GM21367 (cell line): Measurements from ENCODE around the gene CATSPERZ.
A peak's percentile ranks its signal among the peaks of the same experiment; 100 is the strongest.

Experiments
- ATAC-seq: cut with Tn5 transposase; IDR thresholded peaks from one replicate; pipeline ENCODE4 v1.9.1; 2021; ENCODE audit not compliant: unreplicated experiment

CATSPERZ gene

DNA sequence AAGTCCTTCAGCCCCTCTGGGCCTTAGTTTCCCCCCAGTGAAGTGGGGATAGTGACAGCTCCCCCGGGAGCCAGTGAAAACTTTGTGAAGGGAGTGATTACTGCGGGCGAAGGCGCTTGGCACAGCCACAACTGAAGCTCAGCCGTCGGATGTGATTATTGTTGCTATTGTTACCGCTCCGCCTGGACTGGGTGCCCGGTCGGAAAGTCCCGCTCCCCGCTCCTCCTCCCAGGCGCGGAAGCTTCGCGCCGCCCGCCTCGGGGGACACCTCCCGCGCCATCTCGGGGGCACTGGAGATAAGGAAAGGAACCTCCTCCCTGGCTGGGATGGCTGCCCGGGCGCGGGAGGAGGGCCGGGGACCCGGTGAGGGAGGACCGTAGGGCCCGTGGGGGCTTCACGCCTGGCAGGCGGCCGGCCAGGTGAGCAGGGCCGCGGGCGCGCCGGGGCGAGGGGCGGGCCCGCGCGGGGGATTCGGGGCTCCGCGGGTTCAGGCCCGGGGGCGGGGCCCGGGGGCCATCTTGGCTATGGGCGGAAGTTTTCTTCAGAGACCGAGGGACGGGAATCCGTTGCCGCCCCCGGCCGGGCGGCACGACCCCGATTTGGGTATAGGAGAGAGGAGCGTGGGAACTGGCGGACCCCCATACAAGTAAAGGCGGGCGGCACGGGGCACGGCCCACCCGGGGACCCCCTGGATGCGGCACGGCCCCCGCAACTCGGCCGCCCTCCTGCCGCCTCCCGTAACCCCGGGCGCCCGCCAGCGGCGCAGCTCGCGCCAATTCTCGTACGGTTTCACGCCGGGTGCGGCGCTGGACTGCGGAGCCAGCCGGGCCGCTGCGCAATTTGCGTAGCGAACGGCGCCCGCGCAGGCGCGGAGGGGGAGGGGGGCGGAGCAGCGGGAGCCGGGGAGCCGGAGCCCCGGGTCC, 14.9 kb upstream of the CATSPERZ start, which contains the start of gene GPR137:
GPR137 (plus strand) TSS at position 887 of the 923 bp plus-strand sequence. CDS start 677 bp downstream, outside the sequence.
- peak; percentile 49 for ATAC-seq

GRCh38 chr11:64285885-64286800, 14.0 kb upstream of the CATSPERZ start:
- ATAC-seq: no peak

DNA sequence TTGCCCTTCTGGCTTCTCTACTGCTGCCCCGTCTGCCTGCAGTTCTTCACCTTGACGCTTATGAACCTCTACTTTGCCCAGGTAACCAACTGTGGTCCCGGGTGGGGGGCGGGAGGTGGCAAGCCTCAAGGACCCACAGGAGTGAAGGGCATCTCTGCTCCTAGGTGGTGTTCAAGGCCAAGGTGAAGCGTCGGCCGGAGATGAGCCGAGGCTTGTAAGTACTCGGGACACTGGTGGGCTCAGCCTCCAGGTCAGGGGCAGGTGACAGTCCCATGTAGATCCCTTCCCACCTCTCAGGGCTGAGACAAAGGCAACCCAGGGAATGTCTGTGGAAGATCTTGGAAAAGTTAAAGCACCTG, 13.4 kb upstream of the CATSPERZ start:
- no peak for ATAC-seq

DNA sequence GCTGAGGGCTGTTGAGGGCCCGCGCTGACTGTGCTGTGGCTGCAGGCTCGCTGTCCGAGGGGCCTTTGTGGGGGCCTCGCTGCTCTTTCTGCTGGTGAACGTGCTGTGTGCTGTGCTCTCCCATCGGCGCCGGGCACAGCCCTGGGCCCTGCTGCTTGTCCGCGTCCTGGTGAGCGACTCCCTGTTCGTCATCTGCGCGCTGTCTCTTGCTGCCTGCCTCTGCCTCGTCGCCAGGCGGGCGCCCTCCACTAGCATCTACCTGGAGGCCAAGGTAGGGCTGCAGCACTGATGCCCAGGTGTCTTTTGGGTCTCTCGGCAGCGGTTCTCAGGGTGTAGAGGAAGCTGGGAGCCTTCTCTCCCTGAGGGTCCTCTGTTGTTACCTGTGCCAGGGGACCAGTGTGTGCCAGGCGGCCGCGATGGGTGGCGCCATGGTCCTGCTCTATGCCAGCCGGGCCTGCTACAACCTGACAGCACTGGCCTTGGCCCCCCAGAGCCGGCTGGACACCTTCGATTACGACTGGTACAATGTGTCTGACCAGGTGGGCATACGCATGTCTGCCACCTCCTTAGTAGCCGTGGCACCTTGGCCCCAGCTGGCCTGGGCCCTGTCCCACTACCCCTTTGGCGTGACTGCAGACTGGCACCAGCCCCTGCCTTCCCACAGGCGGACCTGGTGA, 12.3 kb upstream of the CATSPERZ start:
- no peak for ATAC-seq

- ATAC-seq: no peak
These were observed 11.8 kb upstream of the CATSPERZ start for GRCh38 chr11:64288353-64288750.

DNA sequence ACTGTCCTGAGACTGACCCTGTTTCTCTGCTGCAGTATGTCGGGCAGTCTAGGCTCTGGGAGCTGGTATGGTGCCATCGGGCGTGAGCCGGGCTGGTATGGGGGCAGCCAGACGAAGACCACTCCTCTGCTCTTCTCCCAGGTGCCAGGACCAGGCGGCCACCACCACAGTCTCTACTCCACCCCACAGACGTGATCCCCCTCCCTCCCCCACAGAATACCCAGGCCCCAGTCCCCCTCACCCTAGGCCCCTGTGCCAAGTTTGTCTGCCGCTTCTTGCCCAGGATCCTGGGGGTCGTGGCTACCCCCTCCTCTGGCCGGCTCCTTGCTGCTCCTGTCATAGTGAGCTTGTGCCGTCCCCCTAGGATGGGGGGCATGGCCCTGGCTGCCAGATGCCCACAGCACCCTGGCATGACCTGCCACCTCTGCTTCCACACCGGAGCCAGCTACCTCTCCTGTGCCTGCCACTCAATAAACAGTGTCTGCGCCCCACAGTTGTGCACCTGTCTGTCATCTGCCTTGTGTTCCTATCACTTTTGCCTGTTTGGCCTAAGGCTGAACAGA, 11.1 kb upstream of the CATSPERZ start:
- ATAC-seq: no peak

DNA sequence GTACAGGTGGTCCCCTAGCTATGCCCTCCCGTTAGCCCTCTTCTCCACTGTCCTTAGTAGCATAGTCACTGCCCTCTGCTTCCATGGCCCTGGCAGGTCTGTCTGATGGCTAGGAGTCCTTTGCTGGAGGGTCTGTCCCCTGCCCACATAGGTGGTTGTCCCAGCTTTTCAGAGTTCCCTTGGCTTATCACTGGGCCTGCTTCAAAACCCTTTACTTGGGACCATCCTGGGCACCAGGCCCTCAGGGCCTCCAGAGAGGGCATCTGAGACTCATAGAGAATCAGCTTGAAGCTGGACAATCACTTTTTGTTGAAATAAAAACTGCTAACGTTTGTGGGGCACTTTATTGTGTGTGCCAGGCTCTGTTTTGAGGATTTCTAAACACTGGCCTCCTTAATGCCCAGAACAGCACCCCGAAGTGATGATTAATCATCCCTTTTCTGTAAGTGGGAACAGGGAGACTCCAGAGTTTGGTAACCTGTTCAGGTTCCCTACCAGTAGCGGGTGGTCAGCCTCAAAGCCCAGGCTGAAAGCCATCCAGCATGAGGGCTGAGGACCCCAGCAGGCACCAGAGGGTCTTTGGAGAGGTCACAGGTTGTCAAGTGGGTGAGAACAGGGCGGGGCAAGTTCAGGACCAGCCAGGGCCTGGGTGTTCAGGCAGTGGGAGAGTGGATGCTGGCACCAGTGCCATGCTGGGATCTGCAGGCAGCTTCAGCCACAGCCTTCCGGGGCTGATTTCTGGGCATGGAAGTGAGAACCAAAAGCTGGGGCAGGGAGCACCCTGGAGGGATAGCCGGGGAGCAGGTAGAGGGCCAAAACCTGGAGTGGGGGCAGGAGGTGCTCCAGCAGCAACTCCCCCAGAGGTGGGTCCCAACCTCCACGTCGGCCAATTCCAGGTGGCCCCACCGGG, 9.6 kb upstream of the CATSPERZ start:
- no peak for ATAC-seq

DNA sequence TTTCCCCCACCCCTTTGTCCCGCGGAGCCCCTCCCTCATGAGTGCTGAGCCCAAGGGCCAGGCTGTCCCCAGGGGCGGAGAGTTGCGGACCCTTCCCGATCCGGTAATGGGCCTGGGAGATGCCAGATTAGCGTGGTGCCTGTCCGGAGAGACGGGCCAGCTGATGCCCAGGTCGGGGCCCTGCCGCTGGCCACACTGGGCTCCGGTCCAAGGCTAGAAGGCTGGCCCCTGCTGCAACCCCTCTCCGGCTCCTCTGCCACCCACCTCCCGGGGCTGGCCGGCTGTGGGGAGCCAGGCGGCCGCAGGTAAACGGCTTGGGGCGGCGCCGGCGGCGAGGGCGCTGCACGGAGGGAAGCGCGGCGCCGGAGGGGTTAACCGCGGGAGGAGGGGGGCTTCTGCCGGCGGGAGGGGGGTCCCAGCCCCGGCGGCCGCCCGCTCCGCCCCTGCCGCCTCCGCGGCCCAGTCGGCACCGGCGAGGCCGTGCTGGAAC, 8.9 kb upstream of the CATSPERZ start, which contains the start of gene KCNK4:
KCNK4 (plus strand) TSS at position 41 of the 490 bp plus-strand sequence. CDS start 1,717 bp downstream, outside the sequence.
- no peak for ATAC-seq

GRCh38 chr11:64291752-64292459, 8.3 kb upstream of the CATSPERZ start:
- no peak for ATAC-seq

GRCh38 chr11:64292460-64293254, 7.5 kb upstream of the CATSPERZ start:
- ATAC-seq: no peak

DNA sequence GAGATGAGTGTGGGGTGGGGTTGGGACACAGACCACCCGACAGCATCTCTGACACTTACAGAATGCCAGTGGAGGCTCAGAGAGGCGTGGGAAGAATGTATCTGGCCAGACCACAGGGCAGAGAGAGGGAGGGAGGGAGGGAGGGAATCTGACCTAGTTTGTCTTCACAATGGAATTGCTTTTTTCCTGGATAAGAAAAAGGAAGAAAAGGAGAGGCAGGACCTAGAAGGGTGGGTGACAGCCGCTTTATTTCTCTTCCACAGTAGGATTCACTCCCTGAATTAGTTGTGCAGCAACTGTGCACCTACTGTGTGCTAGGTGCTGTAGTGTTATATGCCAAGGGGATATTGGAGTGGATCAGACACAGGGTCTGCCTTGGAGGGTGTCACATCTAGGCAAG, 5.4 kb upstream of the CATSPERZ start:
- ATAC-seq: no peak

- ATAC-seq: no peak
These were observed 4.4 kb upstream of the CATSPERZ start for GRCh38 chr11:64295760-64296159.

DNA sequence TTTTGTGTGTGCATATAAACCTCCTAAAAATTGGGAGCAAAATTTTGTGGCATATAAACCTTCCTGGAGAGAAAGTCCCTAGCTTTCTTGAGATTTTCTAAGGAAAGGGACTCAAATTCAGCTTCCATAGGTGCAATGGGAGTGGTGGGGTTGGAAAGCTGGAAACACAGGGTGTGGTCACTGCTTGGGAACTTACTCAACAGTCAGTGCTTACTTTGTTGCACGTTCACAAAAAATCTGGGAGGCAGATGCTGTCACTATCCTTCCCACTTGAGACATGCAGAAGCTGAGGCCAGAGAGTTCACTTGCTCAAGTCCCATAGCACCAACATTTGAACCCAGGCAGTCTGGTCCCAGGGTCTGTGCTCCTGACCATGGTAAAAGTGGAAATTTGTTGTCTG, 3.9 kb upstream of the CATSPERZ start:
- ATAC-seq: no peak

- no peak for ATAC-seq
These were observed 3.1 kb upstream of the CATSPERZ start for GRCh38 chr11:64296830-64297698.

- no peak for ATAC-seq
These were observed 2.3 kb upstream of the CATSPERZ start for GRCh38 chr11:64297699-64298358.
